Measurements from ENCODE around the gene CADM2.

The CADM2 gene

GRCh38 chr3:85508659-85509058 is 549.9 kb downstream of the CADM2 start:
- no peak overlapping the region for H3K27ac ChIP-seq
- TF ChIP-seq ZFX (IDR thresholded peaks at IDR 0.05) (no peak), CTCF (conservative IDR thresholded peaks at IDR 0.05) (no peak)

GRCh38 chr3:85516146-85516545 is 557.4 kb downstream of the CADM2 start:
- no peak for TF ChIP-seq CTCF (conservative IDR thresholded peaks at IDR 0.05)
- no peak for TF ChIP-seq ZFX (IDR thresholded peaks at IDR 0.05)
- H3K27ac ChIP-seq, result no peak overlapping the region

DNA sequence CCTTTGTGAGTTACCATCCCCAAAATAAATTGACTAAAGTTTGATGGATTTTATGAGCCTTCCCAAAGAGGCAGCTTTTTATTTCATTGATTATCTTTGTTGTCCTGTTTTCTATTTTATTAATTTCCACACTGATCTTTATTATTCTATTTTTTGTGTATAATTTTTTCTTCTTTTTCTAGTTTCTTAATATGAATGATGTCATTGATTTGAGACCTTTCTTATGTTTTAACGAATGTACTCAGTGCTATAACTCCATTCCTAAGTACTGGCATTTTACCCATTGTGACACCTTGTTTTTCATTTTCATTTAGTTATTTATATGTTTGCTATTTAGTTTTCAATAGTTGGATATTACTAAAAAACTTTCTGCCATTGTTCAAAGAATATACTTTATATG is 565.3 kb downstream of the CADM2 start:
- H3K27ac ChIP-seq, result no peak overlapping the region
- TF ChIP-seq CTCF (conservative IDR thresholded peaks at IDR 0.05) (no peak), ZFX (IDR thresholded peaks at IDR 0.05) (no peak)

- TF ChIP-seq ZFX (IDR thresholded peaks at IDR 0.05), result no peak
- TF ChIP-seq CTCF (conservative IDR thresholded peaks at IDR 0.05), result no peak
- H3K27ac ChIP-seq, result no peak overlapping the region
These were observed 566.5 kb downstream of the CADM2 start for GRCh38 chr3:85525264-85525663.

- TF ChIP-seq CTCF (conservative IDR thresholded peaks at IDR 0.05) (no peak), ZFX (IDR thresholded peaks at IDR 0.05) (no peak)
- H3K27ac ChIP-seq, result no peak overlapping the region
These were observed 574.8 kb downstream of the CADM2 start for GRCh38 chr3:85533586-85533985.

DNA sequence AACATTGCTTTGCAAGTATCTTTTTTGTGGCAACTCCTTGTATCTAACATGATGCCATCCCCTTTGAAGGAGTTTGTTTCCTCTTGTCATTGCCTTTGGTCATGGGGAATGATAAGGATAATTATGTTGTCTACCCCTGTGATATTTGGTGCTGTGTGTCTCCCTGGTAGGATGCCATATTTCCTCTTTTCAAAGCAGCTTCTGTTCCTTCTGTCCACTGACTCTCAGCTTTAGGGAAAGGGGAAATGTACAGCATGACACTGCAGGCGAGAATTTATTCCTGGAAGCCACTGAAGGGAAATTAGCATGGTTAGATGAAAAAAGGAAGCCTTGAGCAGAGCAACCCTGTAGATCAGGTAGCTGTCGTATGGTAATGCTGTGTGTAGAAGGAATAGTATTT is 576.7 kb downstream of the CADM2 start:
- no peak for TF ChIP-seq CTCF (conservative IDR thresholded peaks at IDR 0.05)
- TF ChIP-seq ZFX (IDR thresholded peaks at IDR 0.05), result no peak
- H3K27ac ChIP-seq, result no peak overlapping the region

DNA sequence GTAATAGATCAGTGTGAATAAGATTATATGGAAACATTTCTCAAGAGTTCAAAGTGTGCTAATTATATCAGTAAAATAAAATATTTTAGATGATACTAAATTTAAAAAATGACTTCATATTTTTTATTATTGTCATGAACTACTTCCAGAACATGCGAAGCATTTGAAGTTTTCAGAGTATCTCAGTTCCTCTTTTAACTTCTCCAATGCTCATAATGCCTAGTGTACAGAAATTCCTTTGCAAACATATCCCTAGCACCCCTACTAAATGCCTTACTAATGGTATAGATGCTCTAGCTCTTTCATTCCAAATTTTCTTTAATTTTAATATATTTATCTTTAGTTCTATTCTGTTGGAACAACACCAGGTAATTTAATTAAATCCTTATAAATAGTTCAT is 580.4 kb downstream of the CADM2 start:
- no peak overlapping the region for H3K27ac ChIP-seq
- no peak for TF ChIP-seq ZFX (IDR thresholded peaks at IDR 0.05)
- no peak for TF ChIP-seq CTCF (conservative IDR thresholded peaks at IDR 0.05)
